IPS DF 19.7 (cell line): ENCODE results near the gene ORC2.
"Not testable (repeated sequence)": the region's sequence is repeated elsewhere in the genome, so short reads cannot be mapped to it uniquely, and the experiment has no call there.

Source experiments
- DNase-seq: peaks from one replicate; pipeline ENCODE4 v3.0.0-alpha.2; 2013; ENCODE audit warnings: low read depth, low spot score

Gene ORC2

DNA sequence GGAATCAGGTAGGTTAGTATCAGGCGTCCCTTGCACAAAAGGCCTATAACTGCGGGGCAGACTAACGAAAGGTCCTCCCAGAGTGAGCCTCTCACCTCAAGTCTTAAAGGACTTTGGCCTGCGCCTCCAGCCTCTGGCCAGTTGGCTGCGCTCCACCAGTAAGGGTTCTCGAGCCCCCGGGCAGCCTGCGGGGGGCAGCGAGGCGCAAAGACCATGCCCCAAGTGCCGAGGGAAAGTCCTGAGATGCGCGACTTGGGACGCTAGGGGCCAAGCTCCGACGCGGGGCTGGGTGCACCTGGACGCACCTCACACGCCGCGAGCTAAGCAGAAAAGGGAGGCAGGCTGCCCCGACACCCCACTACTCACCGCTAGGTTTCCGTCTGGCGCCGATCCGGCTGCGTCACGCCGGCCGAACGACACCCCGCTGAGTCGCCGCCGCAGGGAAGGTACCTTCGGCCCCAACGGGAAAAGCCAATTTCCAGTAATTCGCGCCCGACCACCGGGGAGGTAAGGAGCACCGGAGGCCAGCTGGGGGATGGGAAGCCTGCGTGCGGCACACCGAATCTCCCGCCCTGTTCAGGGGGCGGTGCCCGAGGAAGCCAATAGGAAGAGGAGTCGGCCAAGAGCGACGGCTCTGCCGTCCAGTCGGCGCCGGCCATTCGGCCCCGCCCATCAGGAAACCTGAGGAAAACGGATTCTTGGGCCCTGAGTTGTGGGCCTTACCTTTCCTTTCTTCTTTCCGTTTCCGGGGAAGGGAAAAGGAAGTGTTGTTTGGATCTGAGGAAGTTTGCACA is at the start of gene ORC2:
TSS of gene ORC2 (minus strand) at position 537 of the 794 bp plus-strand sequence. CDS start 5,537 bp downstream, outside the sequence.
- peak; percentile 76 for DNase-seq

DNA sequence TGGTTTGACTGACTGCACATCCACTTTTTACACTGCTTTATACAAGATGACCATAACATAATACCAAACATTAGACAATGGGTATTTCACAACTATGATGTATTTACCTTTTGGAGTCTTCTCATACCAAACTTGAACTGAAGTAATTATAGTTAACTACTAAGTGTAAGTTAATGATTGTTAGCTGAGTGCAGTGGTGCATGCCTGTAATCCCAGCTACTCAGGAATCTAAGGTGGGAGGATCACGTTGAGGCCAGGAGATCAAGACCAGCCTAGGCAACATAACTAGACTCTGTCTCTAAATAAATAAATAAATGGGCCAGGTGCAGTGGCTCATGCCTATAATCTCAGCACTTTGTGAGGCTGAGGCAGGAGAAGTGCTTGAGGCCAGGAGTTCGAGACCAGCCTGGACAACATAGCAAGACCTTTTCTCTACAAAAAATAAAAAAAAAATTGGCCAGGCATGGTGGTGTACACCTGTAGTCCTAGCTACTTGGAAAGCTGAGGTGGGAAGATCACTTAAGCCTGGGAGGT is 44.9 kb upstream of the ORC2 start:
- no peak for DNase-seq

DNA sequence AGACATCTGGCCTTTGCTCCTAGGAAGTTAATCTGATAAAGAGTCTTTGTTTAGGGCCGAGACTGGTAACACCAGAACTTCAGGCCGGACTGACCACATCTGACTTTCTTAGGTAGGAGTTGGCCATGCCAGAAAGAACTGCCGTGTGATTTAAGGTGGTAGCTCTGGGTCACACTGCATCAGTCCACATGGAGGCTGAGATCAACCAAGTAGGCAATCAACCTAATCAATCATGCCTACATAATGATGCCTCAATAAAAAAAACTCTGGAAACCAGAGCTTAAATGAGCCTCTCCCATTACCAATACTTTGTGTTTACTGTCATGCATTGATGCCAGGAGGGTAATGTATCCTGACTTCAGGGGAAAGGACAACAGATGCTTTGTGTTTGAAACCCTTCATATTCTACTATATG is 44.1 kb upstream of the ORC2 start:
- DNase-seq = no peak

GRCh38 chr2:201006704-201007103 is 43.2 kb upstream of the ORC2 start:
- DNase-seq = no peak

GRCh38 chr2:201004370-201004769 is 40.9 kb upstream of the ORC2 start:
- no peak for DNase-seq

DNA sequence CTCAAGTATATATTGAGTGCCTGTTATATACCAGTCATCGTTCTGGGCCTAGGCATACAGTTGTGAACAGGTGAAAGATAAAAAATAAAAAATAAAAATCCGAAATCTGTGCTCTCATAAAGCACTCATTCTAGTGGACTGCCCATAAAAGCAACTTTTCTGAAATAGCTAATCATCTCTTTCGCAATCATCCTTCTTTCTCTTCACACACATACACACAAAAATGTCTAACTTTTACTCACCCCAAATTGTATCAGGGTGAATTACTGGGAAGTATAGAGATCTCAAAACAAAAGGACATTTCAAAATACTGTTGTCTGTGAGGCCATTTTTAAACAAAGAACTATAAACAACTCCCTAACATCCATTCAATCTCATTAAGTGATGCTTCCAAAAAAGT is 29.6 kb upstream of the ORC2 start:
- no peak for DNase-seq

GRCh38 chr2:200987137-200987536 is 23.7 kb upstream of the ORC2 start:
- DNase-seq = no peak

DNA sequence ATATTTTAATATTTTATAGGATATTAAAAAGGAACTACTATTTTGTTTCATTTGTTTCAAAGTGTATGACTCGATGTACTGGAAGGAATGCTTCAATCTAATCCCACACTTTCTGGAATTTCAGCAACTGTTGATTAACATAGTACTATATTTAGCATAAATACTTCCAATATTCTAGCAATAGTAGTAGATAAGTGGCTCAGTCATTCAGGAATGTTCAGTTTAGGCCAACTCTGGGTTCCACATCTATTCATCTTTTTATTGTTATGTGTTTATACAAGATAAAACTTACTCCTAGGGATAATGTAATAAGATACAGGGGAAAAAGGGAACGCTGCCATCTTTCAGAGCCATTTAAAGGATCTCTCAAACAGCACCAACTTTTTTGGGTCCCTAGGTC is 22.3 kb upstream of the ORC2 start:
- no peak for DNase-seq

GRCh38 chr2:200976710-200977109 is 13.2 kb upstream of the ORC2 start:
- DNase-seq = no peak

GRCh38 chr2:200975672-200976071 is 12.2 kb upstream of the ORC2 start:
- DNase-seq = no peak

DNA sequence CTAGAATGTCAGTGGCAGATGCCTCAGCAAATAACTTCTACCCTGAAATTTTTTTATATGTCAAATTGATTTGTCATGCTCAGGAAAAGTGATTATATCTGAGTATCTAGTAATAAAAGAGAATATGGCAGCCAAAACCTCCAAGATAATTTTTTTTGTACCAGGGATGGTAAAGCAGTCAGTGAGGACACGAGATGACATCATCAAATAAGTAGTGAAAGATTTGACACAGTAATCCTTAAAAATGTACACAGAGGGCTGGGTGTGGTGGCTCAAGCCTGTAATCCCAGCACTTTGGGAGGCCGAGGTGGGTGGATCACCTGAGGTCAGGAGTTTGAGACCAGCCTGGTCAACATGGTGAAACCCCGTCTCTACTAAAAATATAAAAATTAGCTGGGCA is 6.6 kb upstream of the ORC2 start:
- DNase-seq = not testable (repeated sequence)

GRCh38 chr2:200968735-200969134 is 5.3 kb upstream of the ORC2 start:
- DNase-seq = no peak

DNA sequence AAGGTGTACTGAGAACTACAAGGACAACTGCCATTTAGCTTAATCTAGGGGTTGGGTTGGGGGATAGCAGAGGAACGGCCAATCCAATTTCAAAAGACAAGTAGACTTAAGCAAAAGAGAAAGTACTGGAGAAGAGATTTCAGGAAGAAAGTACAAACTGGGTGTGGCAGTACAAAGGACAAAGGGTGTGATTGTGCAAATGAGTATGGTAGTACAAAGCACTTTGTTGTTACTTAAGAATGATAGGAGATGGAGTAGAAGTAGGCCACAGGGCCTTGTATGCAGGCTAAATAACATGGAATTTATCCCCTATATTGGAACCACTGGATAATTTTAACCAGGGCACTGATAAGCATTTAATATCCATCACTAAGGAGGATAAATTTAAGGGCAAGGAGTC is 4.7 kb upstream of the ORC2 start:
- DNase-seq = no peak

- DNase-seq = no peak
Measured at GRCh38 chr2:200966770-200967169, 3.3 kb upstream of the ORC2 start.

DNA sequence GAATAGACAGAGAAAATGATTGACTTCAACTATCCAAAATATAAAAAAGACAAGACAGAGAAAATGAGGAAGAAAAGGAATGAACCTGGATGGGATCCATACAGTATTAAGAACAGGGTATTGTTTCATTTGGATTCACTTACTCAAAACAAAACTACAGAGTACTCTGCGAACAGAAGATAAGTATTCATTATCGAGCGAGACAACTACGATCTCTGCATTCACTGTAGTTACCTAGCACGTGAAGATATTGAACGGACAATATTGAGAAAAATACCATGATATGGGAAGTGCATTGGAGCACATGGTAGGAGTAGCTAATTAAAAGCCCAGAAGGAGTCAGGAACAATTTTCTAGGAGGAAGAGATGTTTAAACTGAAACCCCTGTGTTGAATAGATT is 1.0 kb upstream of the ORC2 start:
- no peak for DNase-seq

DNA sequence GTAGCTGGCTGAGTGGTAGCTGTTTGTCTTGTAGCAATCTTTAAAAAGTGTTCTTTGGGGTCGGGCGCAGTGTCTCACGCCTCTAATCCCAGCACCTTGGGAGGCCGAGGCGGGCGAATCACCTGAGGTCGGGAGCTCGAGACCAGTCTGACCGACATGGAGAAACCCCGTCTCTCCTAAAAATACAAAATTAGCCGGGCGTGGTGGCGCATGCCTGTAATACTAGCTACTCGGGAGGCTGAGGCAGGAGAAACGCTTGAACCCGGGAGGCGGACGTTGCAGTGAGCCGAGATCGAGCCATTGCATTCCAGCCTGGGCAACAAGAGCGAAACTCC is 425 bp upstream of the ORC2 start:
- not testable (repeated sequence) for DNase-seq

GRCh38 chr2:200962811-200963123 is 693 bp downstream of the ORC2 start:
- no peak for DNase-seq

DNA sequence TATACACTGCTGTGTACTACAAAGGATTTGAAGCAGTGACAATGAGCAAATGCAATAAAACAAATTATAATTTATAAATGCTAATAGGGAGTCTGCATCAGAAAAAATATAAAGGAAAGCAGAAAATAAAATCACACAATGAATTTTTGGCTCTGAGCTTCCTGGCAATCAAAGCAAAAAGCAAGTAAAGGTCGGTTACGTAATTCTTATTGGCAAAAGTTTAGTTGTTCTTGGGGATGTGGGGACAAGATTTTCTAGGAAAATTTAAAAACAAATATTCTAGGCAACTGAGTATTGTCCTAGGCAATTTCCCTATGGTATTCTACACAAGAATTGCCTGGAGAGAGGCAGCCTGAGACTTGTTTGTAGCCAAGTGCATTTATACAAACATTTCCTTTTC is 1.8 kb downstream of the ORC2 start:
- DNase-seq = no peak

GRCh38 chr2:200950378-200950777 is 13.1 kb downstream of the ORC2 start:
- no peak for DNase-seq

- DNase-seq = no peak
Measured at GRCh38 chr2:200945395-200945729, 18.1 kb downstream of the ORC2 start.

GRCh38 chr2:200944467-200945394 is 18.7 kb downstream of the ORC2 start:
- no peak for DNase-seq

GRCh38 chr2:200943527-200944105 is 19.8 kb downstream of the ORC2 start:
- DNase-seq = no peak

- DNase-seq = no peak
Measured at GRCh38 chr2:200939832-200940231, 23.6 kb downstream of the ORC2 start.
